ENCODE results near the gene FGD5.

Gene FGD5

DNA sequence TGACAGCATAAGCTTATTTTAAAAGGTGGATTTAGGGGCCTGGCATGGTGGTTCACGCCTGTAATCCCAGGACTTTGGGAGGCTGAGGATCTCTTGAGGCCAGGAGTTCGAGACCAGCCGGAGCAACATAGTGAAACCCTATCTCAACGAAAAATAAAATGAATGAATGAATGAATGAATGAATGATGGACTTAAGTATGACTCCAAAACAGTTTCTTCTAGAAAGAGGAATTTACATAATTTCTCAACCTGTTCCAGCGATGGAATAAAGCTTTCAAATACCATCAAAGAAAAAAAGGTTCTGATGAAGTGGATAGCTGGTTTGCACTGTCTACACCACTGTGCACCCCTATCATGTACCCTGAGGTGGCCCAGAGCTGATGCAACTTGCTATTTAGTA lies 108.5 kb downstream of the FGD5 start:
- no peak overlapping the region for H3K4me3 ChIP-seq (replicated peaks; ENCODE audit: low read depth, low read length)
- TF ChIP-seq, protein P1, sequence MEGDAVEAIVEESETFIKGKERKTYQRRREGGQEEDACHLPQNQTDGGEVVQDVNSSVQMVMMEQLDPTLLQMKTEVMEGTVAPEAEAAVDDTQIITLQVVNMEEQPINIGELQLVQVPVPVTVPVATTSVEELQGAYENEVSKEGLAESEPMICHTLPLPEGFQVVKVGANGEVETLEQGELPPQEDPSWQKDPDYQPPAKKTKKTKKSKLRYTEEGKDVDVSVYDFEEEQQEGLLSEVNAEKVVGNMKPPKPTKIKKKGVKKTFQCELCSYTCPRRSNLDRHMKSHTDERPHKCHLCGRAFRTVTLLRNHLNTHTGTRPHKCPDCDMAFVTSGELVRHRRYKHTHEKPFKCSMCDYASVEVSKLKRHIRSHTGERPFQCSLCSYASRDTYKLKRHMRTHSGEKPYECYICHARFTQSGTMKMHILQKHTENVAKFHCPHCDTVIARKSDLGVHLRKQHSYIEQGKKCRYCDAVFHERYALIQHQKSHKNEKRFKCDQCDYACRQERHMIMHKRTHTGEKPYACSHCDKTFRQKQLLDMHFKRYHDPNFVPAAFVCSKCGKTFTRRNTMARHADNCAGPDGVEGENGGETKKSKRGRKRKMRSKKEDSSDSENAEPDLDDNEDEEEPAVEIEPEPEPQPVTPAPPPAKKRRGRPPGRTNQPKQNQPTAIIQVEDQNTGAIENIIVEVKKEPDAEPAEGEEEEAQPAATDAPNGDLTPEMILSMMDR (IDR thresholded peaks at IDR 0.05; ENCODE audit: low read depth, low read length, missing control alignments), result no peak

DNA sequence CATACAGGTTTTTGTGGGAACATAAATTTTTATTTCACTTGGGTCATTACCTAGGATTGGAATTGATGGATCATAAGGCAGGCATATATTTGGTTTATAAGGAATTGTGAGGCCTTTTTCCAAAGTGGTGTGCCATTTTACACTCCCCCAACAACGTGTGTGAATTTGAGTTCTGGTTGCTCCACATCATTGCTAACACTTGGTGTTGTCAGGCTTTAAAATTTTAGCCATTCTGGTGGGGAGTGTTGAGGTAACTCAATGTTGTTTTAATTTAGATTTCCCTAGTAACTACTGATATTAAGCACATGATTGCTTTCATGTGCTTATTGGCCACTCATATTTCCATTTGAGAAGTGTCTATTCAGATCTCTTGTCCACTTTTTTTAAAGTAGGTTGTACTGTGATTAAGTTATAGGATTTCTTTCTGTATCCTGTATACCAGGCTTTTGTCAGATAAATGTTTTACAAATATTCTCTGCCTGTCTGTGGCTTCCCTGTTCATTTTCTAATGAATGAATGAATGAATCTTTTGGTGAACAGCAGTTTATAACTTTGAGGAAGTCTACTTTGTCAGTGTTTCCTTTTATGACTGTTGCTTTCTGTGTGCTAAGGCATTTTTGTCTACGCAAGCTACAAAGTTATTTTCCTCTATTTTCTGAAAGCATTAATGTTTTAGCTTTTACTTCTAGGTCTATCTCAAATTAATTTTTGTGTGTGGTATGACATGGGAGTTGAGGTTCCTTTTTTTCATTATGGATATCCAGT lies 110.7 kb downstream of the FGD5 start:
- TF ChIP-seq, protein P1 (IDR thresholded peaks at IDR 0.05; ENCODE audit: low read depth, low read length, missing control alignments), result no peak
- no peak for DNase-seq (ENCODE audit: extremely low read depth, low read depth)
- no peak overlapping the region for H3K4me3 ChIP-seq (replicated peaks; ENCODE audit: low read depth, low read length)

More for the DNA sequence above, 108.5 kb downstream of the FGD5 start:
- DNase-seq (ENCODE audit: extremely low read depth, low read depth), result no peak

DNA sequence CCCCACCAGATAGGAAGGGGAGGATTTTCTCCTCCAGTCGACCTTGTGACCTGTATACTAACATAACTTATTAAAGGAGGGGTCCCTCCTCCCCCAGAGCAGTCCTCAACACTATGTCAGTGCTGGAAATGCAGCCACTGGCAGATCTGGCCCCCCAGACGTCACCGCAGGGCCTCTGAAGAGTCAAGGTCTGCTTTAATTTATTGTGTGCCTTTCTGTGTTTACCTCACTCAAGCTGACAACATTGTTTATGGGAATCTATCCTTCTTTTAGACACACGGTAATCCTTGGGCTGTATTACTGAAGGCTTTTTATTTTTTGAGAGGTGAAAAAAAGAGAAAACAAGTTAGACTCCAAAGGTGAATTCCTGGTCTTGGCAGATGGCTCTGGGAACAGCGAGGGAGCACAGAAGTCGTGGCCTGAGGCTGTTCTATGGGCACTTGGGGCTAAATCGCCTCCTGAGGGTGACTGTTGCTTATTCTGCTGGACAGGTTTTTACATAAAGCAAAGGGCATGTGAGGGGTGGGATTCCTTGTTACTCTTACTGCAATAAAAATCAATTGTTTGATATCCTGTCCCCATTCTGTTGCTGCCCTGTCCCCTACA lies 115.2 kb downstream of the FGD5 start:
- no peak for DNase-seq (ENCODE audit: extremely low read depth, low read depth)
- TF ChIP-seq, protein P1 (IDR thresholded peaks at IDR 0.05; ENCODE audit: low read depth, low read length, missing control alignments), result no peak
- H3K4me3 ChIP-seq (replicated peaks; ENCODE audit: low read depth, low read length), result no peak overlapping the region

DNA sequence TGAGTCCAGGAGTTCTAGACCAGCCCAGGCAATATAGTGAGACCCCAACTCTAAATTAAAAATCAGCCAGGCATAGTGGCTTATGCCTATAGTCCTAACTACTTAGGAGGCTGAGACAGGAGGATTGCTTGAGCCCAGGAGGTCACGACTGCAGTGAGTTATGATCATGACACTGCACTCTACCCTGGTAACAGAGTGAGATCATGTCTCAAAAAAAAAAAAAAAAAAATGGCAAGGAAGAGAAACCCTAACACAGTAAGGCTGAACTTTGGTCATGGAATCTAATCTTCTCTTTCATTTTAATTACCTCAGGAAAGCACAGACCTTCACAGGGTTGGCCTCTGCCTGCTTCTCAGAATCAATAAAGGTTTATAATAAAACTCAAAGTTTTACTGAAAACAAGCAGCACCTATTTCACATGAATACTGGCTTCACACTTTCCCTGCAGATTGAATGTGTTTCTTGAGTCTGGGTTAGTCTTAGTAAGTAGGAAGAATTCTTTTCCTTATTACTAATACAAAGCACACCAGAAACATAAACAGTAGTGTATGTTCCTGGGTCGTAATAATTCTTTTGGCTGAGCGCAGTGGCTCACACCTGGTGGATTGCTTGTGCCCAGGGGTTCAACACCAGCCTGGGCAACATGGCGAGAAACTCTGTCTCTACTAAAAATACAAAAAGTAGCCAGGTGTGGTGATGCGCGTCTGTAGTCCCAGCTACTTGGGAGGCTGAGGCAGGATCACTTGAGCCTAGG lies 117.0 kb downstream of the FGD5 start:
- no peak overlapping the region for H3K4me3 ChIP-seq (replicated peaks; ENCODE audit: low read depth, low read length)
- no peak for DNase-seq (ENCODE audit: extremely low read depth, low read depth)
- TF ChIP-seq, protein P1 (IDR thresholded peaks at IDR 0.05; ENCODE audit: low read depth, low read length, missing control alignments), result no peak

DNA sequence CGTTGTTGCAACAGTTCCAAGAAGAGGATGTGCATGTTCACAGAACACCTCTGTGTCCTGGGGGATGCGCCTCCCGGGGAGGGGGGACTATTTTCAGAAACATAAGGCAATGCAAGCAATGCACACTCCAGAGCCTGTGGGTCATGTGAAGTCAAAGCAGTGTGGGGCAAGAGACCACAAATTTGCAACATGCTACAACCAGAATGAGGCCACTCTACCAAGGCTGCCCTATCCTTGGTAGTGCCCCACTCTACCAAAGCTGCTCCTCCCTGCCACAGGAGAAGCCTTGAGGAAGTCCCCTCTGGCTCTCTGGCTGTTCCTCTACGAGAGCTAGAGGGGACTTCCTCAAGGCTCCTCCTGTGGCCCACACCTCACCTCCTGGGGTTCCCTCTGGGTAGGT lies 120.2 kb downstream of the FGD5 start:
- H3K4me3 ChIP-seq (replicated peaks; ENCODE audit: low read depth, low read length), result no peak overlapping the region
- no peak for DNase-seq (ENCODE audit: extremely low read depth, low read depth)
- TF ChIP-seq, protein P1 (IDR thresholded peaks at IDR 0.05; ENCODE audit: low read depth, low read length, missing control alignments), result no peak

DNA sequence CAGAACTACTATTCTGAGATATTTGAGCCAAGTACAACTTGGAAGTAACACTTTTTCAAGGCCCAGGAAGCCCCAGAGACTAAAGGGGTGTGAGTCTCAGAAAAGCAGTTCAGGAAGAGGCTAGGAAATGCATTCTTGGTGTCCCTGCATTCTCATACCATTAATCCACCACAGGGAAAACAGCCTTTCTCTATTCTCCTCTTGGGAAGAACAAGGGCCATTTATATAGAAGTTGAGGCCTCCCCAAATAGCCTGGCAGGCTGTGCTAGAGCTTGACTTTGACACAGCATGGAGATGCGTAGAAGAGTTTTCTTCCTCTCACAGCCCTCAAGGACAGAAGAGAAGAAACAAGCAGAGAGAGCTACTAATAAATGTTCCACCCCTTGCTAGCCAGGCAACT lies 123.1 kb downstream of the FGD5 start:
- no peak overlapping the region for H3K4me3 ChIP-seq (replicated peaks; ENCODE audit: low read depth, low read length)
- DNase-seq (ENCODE audit: extremely low read depth, low read depth), result no peak
- TF ChIP-seq, protein P1 (IDR thresholded peaks at IDR 0.05; ENCODE audit: low read depth, low read length, missing control alignments), result no peak
